GM18507 (cell line): ENCODE measurements around the gene SLC2A14.
"Not testable (repeated sequence)": the region's sequence is repeated elsewhere in the genome, so short reads cannot be mapped to it uniquely, and the experiment has no call there.

ENCODE experiments used
- DNase-seq: peaks from one replicate; pipeline ENCODE4 v3.0.0; 2011; ENCODE audit warnings: low read depth; ENCODE audit not compliant: insufficient read length; ENCODE audit errors: extremely low spot score
- FAIRE-seq: peaks from 2 replicates; lab custom pipeline; 2011; peaks lifted over from hg19 to GRCh38; lab: Jason Lieb, UNC

SLC2A14 gene

GRCh38 chr12:7872566-7873319 lies at the start of gene SLC2A14:
TSS of gene SLC2A14 (minus strand) at chr12:7872915. CDS start at chr12:7869880, 3,035 bp downstream.
- DNase-seq: no peak
- no peak for FAIRE-seq

DNA sequence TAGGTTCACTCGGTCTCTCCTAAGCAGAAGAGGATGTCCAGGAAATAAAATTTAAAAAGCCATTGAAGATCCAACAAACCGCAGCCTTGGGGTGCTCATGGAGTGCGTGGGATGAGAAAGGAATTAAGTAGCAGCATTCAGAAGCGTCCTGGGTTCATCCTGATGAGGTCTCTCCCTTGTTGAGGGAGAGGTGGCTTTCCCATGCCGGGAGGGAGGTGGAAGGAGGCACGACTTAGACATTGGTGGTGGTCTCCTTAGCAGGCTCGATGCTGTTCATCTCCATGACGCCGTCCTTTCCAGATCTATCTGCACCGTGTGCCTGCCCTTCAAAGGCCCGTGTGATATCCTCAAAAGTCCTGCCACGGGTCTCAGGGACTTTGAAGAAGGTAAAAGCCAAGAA lies 48.5 kb upstream of the SLC2A14 start:
- not testable (repeated sequence) for FAIRE-seq, DNase-seq

DNA sequence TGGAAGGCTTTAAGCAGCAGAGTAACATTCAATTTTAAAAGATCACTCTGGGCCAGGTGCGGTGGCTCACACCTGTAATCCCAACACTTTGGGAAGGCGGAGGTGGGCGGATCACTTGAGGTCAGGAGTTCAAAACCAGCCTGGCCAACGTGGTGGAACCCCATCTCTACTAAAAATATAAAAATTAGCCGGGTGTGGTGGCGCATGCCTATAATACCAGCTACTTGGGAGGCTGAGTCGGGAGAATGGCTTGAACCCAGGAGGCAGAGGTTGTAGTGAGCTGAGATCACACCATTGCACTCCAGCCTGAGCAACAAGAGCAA lies 45.5 kb upstream of the SLC2A14 start:
- DNase-seq: not testable (repeated sequence)

GRCh38 chr12:7917392-7918267 lies 44.9 kb upstream of the SLC2A14 start:
- no peak for DNase-seq
- FAIRE-seq: no peak

More for the DNA sequence above, 45.5 kb upstream of the SLC2A14 start:
- FAIRE-seq: not testable (repeated sequence)

GRCh38 chr12:7916936-7917335 lies 44.2 kb upstream of the SLC2A14 start:
- FAIRE-seq: no peak
- DNase-seq: no peak

GRCh38 chr12:7915661-7916403 lies 43.1 kb upstream of the SLC2A14 start:
- FAIRE-seq (no peak), DNase-seq (no peak)

DNA sequence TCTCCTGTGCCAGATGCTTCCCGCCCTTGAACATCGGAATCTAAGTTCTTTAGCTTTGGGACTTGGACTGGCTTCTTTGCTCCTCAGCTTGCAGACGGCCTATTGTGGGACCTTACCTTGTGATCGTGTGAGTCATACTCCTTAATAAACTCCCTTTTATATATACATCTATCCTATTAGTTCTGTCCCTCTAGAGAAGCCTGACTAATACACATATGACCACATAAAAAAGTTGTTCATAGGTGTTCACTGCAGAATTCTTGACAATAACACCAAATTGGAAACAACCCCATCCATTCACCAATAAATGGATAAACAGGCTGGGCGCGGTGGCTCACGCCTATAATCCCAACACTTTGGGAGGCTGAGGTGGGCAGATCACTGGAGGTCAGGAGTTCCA lies 37.4 kb upstream of the SLC2A14 start:
- DNase-seq, FAIRE-seq: not testable (repeated sequence)

GRCh38 chr12:7907009-7907408 lies 34.3 kb upstream of the SLC2A14 start:
- DNase-seq (no peak), FAIRE-seq (no peak)

DNA sequence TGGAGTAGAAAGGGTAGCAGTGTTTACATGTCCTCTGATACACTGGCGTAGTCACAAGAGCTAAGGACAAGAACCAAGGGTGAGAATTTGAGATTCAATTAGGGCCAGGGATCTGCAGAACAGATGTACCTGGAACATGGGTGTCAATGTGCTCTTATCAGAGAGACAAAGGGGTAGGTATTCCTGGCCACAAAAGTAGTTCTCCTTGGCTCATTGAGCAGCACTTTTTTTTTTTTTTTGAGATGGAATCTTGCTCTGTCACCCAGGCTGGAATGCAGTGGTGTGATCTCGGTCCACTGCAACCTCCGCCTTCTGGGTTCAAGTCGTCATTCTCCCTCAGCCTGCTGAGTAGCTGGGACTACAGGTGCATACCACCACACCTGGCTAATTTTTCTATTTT lies 33.6 kb upstream of the SLC2A14 start:
- peak; percentile 64 for FAIRE-seq
- not testable (repeated sequence) for DNase-seq

- not testable (repeated sequence) for FAIRE-seq
These were observed 32.9 kb upstream of the SLC2A14 start for GRCh38 chr12:7905600-7906125.

GRCh38 chr12:7905071-7905470 lies 32.4 kb upstream of the SLC2A14 start:
- FAIRE-seq (no peak), DNase-seq (no peak)

More at GRCh38 chr12:7905600-7906125, 32.9 kb upstream of the SLC2A14 start:
- not testable (repeated sequence) for DNase-seq

- not testable (repeated sequence) for FAIRE-seq, DNase-seq
These were observed 29.7 kb upstream of the SLC2A14 start for GRCh38 chr12:7902416-7902815.

DNA sequence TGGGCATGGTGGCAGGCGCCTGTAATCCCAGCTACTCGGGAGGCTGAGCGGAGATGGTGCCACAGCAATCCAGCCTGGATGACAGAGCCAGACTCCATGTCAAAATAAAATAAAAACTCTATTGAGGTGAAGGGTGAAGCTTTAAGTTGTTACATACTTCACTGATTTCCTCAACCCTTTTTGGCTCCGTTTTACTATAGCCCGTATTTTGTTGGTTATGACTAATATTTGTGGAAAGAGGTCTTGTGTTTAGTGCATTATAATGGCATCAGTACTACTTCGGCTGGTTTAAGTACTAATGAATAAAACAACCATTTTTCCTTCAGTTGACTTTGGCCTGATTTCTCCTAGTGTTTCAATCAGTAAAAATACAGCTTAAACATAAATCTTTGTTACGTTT lies 27.0 kb upstream of the SLC2A14 start:
- DNase-seq (no peak), FAIRE-seq (no peak)

DNA sequence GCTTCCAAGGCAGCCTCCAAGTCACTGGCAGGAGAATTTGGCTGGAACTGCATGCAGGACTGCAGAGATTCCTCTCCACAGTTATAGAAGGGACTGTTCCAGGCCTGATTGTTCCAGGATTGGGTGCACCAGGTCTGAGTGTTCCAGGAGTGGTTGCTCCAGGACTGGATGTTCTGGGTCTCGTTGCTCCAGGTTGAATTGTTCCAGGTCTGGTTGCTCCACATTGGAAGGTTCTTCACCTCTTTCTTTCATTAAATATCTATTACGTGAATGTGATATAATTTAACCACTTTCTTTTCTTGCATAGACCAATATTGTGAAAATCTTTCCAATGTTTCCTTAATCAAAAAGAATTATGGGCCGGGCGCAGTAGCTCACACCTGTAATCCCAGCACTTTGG lies 24.0 kb upstream of the SLC2A14 start:
- FAIRE-seq, DNase-seq: not testable (repeated sequence)

DNA sequence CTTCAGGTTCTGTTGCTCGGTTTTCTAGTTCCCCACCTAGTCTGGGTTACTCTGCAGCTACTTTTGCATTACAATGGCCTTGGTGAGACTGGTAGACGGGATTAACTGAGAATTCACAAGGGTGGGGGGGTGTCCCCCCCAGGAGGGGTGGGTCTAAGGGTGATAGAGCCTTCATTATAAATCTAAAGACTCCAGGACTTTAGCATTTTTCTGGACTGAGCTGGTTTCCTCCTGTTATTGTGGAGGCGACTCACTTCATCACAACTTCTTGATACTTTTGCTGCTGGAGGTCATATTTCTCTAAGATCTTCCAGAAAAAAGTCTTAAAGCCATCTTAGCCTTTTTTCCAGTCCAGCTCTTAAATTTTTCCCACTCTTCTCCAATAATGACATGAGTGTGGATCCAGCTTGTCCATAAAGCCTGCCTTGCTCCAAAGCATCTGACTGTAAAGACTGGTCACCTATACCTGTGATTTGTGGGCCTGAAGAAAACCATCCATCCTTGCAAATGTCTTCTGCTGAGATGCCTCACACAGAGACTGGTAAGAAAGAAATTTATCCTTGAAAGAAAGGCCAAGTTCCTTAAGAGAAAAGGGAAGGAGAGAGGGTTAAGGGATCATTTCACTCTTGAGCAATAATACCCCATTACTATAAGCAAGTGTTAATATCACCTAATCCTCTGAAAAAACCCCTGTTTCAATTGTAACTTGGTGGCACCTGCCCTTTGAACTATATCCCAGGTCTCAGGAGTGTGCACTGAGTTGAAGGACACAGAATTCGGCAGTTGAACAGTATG lies 19.7 kb upstream of the SLC2A14 start:
- DNase-seq: no peak
- no peak for FAIRE-seq

DNA sequence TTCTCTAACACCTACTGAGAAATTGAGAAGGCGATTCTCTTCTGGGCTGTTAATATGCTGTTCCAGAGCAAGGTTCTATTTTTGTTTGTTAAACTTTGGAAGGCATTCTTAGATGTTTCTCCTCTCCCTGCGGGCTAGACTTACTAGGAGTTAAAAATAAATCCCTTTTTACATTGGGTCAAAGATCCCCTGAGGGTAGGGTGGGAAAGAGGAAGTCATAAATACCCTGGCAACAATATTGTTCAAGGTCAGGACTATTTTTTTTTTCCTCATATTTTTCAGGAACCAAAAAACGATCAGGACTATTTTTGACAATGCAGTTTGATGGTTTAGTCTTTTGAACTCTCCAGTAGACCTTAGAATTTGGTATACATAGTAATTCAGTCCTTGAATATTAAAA lies 12.0 kb upstream of the SLC2A14 start:
- DNase-seq: no peak
- FAIRE-seq: no peak

- not testable (repeated sequence) for FAIRE-seq, DNase-seq
These were observed 9.0 kb upstream of the SLC2A14 start for GRCh38 chr12:7881736-7882120.

DNA sequence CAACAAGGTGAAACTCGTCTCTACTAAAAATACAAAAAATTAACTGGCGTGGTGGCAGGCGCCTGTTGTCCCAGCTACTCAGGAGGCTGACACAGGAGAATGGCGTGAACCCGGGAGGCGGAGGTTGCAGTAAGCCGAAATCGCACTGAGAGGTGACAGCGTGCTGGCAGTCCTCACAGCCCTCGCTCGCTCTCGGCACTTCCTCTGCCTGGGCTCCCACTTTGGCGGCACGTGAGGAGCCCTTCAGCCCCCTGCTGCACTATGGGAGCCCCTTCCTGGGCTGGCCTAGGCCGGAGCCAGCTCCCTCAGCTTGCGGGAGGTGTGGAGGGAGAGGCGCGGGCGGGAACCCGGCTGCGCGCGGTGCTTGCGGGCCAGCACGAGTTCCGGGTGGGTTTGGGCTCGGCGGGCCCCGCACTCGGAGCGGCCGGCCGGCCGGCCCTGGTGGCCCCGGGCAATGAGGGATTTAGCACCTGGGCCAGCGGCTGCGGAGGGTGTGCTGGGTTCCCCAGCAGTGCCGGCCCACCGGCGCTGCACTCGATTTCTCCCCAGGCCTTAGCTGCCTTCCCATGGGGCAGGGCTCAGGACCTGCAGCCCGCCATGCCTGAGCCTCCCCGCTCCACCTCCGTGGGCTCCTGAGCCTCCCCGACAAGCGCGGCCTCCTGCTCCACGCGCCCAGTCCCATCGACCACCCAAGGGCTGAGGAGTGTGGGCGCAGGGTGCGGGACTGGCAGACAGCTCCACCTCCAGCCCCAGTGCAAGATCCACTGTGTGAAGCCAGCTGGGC lies 8.4 kb upstream of the SLC2A14 start:
- DNase-seq, FAIRE-seq: not testable (repeated sequence)
